Measurements from ENCODE around the gene PIP4K2C.

DNA sequence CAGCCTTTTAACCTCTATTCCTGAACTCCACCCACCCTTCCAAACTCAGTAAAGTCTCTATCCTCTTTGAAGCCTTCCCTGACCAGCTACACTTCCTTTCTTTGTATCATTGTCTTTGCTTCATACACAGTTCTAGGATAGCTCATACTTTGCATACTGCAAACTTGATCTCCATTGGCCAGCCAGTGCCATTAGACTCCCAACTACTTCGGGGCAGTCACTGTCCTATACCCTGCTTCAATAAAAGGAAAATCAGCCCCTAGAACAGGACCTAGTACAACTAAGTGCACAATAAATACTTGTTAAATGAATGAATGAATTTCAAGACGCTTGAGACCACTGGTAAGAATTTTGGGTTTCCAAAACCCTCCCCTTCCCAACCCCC is 521 bp upstream of the PIP4K2C start:
- TF ChIP-seq, protein P1, sequence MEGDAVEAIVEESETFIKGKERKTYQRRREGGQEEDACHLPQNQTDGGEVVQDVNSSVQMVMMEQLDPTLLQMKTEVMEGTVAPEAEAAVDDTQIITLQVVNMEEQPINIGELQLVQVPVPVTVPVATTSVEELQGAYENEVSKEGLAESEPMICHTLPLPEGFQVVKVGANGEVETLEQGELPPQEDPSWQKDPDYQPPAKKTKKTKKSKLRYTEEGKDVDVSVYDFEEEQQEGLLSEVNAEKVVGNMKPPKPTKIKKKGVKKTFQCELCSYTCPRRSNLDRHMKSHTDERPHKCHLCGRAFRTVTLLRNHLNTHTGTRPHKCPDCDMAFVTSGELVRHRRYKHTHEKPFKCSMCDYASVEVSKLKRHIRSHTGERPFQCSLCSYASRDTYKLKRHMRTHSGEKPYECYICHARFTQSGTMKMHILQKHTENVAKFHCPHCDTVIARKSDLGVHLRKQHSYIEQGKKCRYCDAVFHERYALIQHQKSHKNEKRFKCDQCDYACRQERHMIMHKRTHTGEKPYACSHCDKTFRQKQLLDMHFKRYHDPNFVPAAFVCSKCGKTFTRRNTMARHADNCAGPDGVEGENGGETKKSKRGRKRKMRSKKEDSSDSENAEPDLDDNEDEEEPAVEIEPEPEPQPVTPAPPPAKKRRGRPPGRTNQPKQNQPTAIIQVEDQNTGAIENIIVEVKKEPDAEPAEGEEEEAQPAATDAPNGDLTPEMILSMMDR (IDR thresholded peaks at IDR 0.05; ENCODE audit: borderline replicate concordance, extremely low read depth, low read length, poor library complexity, severe bottlenecking): no peak
- TF ChIP-seq EZH2 (IDR thresholded peaks at IDR 0.05; ENCODE audit: borderline replicate concordance, low read depth, low read length, severe bottlenecking): no peak
